BLaER1 (cell line): ENCODE data around the gene WNT5A.
"Not testable (repeated sequence)": the region's sequence is repeated elsewhere in the genome, so short reads cannot be mapped to it uniquely, and the experiment has no call there.

ENCODE experiments used
- H3K27ac ChIP-seq: shearing (Covaris generic); formaldehyde crosslinking; 2 replicates; pipeline ENCODE4 v1.8.1; 2022
- H3K27me3 ChIP-seq: shearing (Covaris generic); formaldehyde crosslinking; 2 replicates; pipeline ENCODE4 v1.8.1; 2022
- H3K36me3 ChIP-seq: shearing (Covaris generic); formaldehyde crosslinking; 2 replicates; pipeline ENCODE4 v1.8.1; 2022
- H3K4me1 ChIP-seq: shearing (Covaris generic); formaldehyde crosslinking; 2 replicates; pipeline ENCODE4 v1.8.1; 2022
- H3K4me2 ChIP-seq: shearing (Covaris generic); formaldehyde crosslinking; 2 replicates; pipeline ENCODE4 v1.8.1; 2022
- H3K4me3 ChIP-seq: shearing (Covaris generic); formaldehyde crosslinking; 2 replicates; pipeline ENCODE4 v1.8.1; 2022
- H3K9ac ChIP-seq: shearing (Covaris generic); formaldehyde crosslinking; 2 replicates; pipeline ENCODE4 v1.8.1; 2022
- H3K9me3 ChIP-seq: shearing (Covaris generic); formaldehyde crosslinking; 2 replicates; pipeline ENCODE4 v1.8.1; 2022
- H4K20me1 ChIP-seq: shearing (Covaris generic); formaldehyde crosslinking; 2 replicates; pipeline ENCODE4 v1.8.1; 2022
- Cebpa-rat ChIP-seq: shearing (Covaris generic); IDR thresholded peaks from 2 replicates; pipeline ENCODE4 v1.8.1; 2022

Gene WNT5A

DNA sequence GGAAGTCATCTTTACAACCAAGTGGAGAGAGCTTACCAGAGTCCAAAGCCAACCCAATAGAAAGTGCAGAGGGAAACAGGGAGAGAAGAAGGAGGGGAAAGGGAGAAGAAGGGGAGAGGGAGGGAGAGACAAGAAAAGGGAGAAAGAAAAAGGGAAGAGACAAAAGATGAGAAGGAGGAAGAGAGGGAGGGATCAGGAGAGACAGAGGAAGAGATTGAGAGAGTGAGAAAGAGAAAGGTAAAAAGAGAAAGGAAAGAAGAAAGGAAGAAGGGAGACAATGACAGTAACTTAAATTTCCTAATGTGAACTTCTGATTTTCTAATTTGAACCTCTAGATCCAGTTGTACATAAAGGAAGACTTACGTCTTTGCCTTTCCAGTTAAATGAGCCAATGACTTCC, 20.7 kb upstream of the WNT5A start:
- no peaks in the 10 kb centered on the region for H3K36me3 ChIP-seq
- no peak overlapping the region for H3K4me3 ChIP-seq
- no peak overlapping the region for H3K9ac ChIP-seq
- no peak overlapping the region for H3K4me2 ChIP-seq
- H3K4me1 ChIP-seq: no peaks in the 10 kb centered on the region
- TF ChIP-seq Cebpa-rat: no peak
- no peak overlapping the region for H3K27ac ChIP-seq
- no peaks in the 10 kb centered on the region for H3K27me3 ChIP-seq
- H3K9me3 ChIP-seq: no peaks in the 10 kb centered on the region
- no peaks in the 10 kb centered on the region for H4K20me1 ChIP-seq

GRCh38 chr3:55505776-55506175, 18.7 kb upstream of the WNT5A start:
- TF ChIP-seq Cebpa-rat: no peak
- Histone ChIP-seq H3K9ac (no peak overlapping the region), H3K4me3 (no peak overlapping the region), H3K27ac (no peak overlapping the region), H3K4me1 (no peaks in the 10 kb centered on the region), H4K20me1 (no peaks in the 10 kb centered on the region), H3K4me2 (no peak overlapping the region), H3K27me3 (no peaks in the 10 kb centered on the region), H3K9me3 (no peaks in the 10 kb centered on the region), H3K36me3 (no peaks in the 10 kb centered on the region)

DNA sequence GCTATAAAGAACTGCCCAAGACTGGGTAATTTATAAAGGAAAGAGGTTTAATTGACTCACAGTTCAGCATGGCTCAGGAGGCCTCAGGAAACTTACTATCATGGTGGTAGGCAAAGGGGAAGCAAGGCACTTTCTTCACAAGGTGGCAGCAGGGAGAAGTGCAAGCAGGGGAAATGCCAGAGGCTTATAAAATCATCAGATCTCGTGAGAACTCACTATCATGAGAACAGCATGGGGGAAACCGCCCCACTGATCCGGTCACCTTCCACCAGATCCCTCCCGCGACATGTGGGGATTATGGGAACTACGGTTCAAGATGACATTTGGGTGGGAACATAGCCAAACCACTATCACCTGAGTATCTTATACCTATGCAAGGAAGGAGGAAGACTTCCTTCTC, 18.0 kb upstream of the WNT5A start:
- H3K4me1 ChIP-seq, H3K4me3 ChIP-seq: not testable (repeated sequence)

GRCh38 chr3:55501905-55502304, 14.8 kb upstream of the WNT5A start:
- H3K4me3 ChIP-seq: no peak overlapping the region
- no peaks in the 10 kb centered on the region for H3K4me1 ChIP-seq
- no peaks in the 10 kb centered on the region for H3K27me3 ChIP-seq
- H3K9me3 ChIP-seq: no peaks in the 10 kb centered on the region
- no peak overlapping the region for H3K27ac ChIP-seq
- no peak for TF ChIP-seq Cebpa-rat
- H4K20me1 ChIP-seq: no peaks in the 10 kb centered on the region
- H3K9ac ChIP-seq: no peak overlapping the region
- no peaks in the 10 kb centered on the region for H3K36me3 ChIP-seq
- H3K4me2 ChIP-seq: no peak overlapping the region

More for the DNA sequence above, 18.0 kb upstream of the WNT5A start:
- H3K4me2 ChIP-seq, H3K9ac ChIP-seq, H4K20me1 ChIP-seq, H3K9me3 ChIP-seq, H3K36me3 ChIP-seq, H3K27me3 ChIP-seq, H3K27ac ChIP-seq: not testable (repeated sequence)

DNA sequence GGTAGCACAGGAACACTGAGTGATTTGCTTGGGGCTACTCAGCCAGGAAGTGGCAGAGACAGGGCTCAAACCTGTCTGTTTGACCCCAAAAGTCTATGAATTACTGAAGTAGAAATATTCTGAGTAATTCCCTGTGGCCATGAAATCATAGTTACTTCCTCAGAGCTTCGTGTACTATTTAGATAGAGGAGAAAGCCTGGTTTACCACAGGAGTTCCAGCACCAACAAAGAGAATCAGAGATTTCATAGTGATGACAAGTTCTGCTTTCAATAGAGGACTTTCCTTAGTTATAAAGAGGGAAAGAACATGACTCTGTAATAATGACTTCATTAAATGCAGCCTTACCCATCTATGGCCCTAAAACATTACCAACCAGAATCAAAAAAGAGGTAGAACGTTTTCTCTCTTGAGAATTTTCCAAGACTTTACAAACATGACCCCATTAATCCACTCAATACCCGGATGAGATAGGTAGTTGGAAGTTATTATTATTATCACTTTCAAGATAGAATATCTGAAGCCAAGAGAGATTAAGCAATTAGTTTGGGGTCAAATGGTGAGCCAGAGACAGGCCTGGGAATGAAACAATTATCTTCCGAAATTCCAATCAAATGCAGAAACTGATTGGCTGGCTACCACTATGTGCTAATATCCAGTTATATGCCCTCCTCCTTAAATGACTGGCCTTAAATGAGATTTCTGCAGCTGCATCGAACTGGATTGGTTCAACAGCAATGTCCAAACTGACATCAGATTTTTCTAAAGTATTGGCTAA, 13.6 kb upstream of the WNT5A start:
- no peaks in the 10 kb centered on the region for H4K20me1 ChIP-seq
- H3K36me3 ChIP-seq: no peaks in the 10 kb centered on the region
- H3K4me2 ChIP-seq: no peak overlapping the region
- H3K4me1 ChIP-seq: no peaks in the 10 kb centered on the region
- no peak overlapping the region for H3K9ac ChIP-seq
- H3K4me3 ChIP-seq: no peak overlapping the region
- no peaks in the 10 kb centered on the region for H3K9me3 ChIP-seq
- TF ChIP-seq Cebpa-rat: no peak
- H3K27me3 ChIP-seq: no peaks in the 10 kb centered on the region
- no peak overlapping the region for H3K27ac ChIP-seq

DNA sequence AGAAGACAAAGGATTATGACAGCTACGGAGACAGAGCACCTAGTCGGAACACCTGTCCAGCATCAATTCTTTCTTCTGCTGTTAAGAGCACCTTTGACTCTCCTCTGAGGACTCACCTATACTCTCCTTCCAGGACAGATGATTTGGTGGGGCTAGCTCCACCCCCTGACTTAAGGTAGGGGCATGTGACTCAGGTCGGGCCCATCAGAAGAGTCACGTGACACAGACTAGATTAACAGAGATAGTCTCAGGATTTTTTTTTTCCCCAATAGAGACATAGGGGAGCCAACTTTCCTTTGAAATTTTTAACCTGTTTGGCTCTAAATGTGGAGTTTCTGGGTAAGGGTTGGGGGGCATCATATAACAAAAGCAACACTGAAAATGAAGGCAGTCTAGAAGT, 11.4 kb upstream of the WNT5A start:
- no peak overlapping the region for H3K9ac ChIP-seq

GRCh38 chr3:55497250-55497649, 10.1 kb upstream of the WNT5A start:
- Histone ChIP-seq H3K36me3 (no peaks in the 10 kb centered on the region), H3K4me3 (no peak overlapping the region), H3K4me1 (no peaks in the 10 kb centered on the region), H3K27me3 (no peaks in the 10 kb centered on the region), H4K20me1 (no peaks in the 10 kb centered on the region), H3K27ac (no peak overlapping the region), H3K4me2 (no peak overlapping the region), H3K9ac (no peak overlapping the region), H3K9me3 (no peaks in the 10 kb centered on the region)
- no peak for TF ChIP-seq Cebpa-rat

More for the DNA sequence above, 11.4 kb upstream of the WNT5A start:
- no peaks in the 10 kb centered on the region for H3K36me3 ChIP-seq
- no peaks in the 10 kb centered on the region for H3K27me3 ChIP-seq
- no peaks in the 10 kb centered on the region for H3K4me1 ChIP-seq
- H3K4me3 ChIP-seq: no peak overlapping the region
- H3K4me2 ChIP-seq: no peak overlapping the region
- H3K27ac ChIP-seq: no peak overlapping the region
- TF ChIP-seq Cebpa-rat: no peak
- H4K20me1 ChIP-seq: no peaks in the 10 kb centered on the region
- H3K9me3 ChIP-seq: no peaks in the 10 kb centered on the region

DNA sequence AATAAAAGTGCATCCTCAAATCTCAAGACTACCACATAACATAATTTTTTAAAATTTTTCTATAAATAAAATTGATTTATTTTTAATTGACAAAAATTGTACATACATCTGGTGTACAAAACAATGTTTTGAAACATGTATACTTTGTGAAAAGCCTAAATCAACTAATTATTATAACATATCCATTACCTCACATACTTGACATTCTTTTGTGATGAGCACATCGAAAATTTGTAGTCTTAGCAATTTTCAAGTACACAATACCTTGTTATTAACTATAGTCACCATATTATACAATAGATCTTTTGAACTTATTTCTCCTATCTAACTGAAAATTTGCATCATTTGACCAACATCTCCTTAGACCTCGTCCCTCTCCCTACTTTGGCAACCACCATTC, 7.9 kb upstream of the WNT5A start:
- TF ChIP-seq Cebpa-rat: no peak
- no peak overlapping the region for H3K9ac ChIP-seq
- H3K27ac ChIP-seq: no peak overlapping the region
- H3K9me3 ChIP-seq: no peaks in the 10 kb centered on the region
- H3K4me1 ChIP-seq: no peaks in the 10 kb centered on the region
- H3K36me3 ChIP-seq: no peaks in the 10 kb centered on the region
- no peaks in the 10 kb centered on the region for H4K20me1 ChIP-seq
- no peak overlapping the region for H3K4me3 ChIP-seq
- no peak overlapping the region for H3K4me2 ChIP-seq
- peaks cover 8% of the 10 kb centered on the region for H3K27me3 ChIP-seq

GRCh38 chr3:55492976-55493375, 5.9 kb upstream of the WNT5A start:
- Histone ChIP-seq H3K4me1 (no peaks in the 10 kb centered on the region), H3K27ac (no peak overlapping the region), H3K27me3 (peaks cover 28% of the 10 kb centered on the region), H3K4me3 (no peak overlapping the region), H3K36me3 (no peaks in the 10 kb centered on the region), H4K20me1 (no peaks in the 10 kb centered on the region), H3K9me3 (peaks cover 8% of the 10 kb centered on the region), H3K9ac (no peak overlapping the region), H3K4me2 (no peak overlapping the region)
- TF ChIP-seq Cebpa-rat: no peak

- H3K4me2 ChIP-seq: no peak overlapping the region
- peaks cover 44% of the 10 kb centered on the region for H3K27me3 ChIP-seq
- no peak for TF ChIP-seq Cebpa-rat
- H3K36me3 ChIP-seq: no peaks in the 10 kb centered on the region
- no peak overlapping the region for H3K4me3 ChIP-seq
- H3K4me1 ChIP-seq: no peaks in the 10 kb centered on the region
- H3K27ac ChIP-seq: no peak overlapping the region
- H3K9me3 ChIP-seq: peaks cover 24% of the 10 kb centered on the region
- H3K9ac ChIP-seq: no peak overlapping the region
- peaks cover 13% of the 10 kb centered on the region; the same call in 1 of the 2 replicates for H4K20me1 ChIP-seq
Measured at GRCh38 chr3:55491296-55491816, 4.2 kb upstream of the WNT5A start.
